ENCODE data around the gene SMYD3. TPM values are rescaled to one million over a fixed set of nuclear protein-coding genes. Genes with fewer than 3 reads are reported as not detected.

The SMYD3 gene
- total and polyA plus RNA-seq, 2 of the 4 experiments (the other 2 are of a cell fraction) = 26.5 to 37.6 TPM

- ChIA-PET POLR2A (ENCODE audit: unreplicated experiment) (no interaction called here), CTCF (no interaction called here)
- BruUV-seq (replicated peaks) = no TSS peak
- Histone ChIP-seq H4K5ac (ENCODE audit: low read depth, low read length) (no peak overlapping the region), H3K79me1 (ENCODE audit: low read depth in 1 of 2, low read length in 2 of 2) (no peaks in the 10 kb centered on the region), H3K23ac (ENCODE audit: low read depth, low read length) (no peak overlapping the region; the same call in 1 of the 2 replicates), H3K4me1 (ENCODE audit: control insufficient read depth, insufficient read depth, low read length) (no peaks in the 10 kb centered on the region), H2BK20ac (ENCODE audit: low read depth, low read length) (no peak overlapping the region), H3K4me2 (ENCODE audit: low read depth, low read length) (no peak overlapping the region), H2BK15ac (ENCODE audit: low read depth, low read length) (no peak overlapping the region), H2BK5ac (ENCODE audit: low read depth, low read length, poor library complexity, severe bottlenecking) (no peak overlapping the region), H4K8ac (ENCODE audit: low read depth in 2 of 2, low read length in 2 of 2) (no peak overlapping the region), H2AK5ac (ENCODE audit: low read depth, low read length) (no peak overlapping the region), H3K18ac (ENCODE audit: low read depth, low read length) (no peak overlapping the region), H3K9me3 (ENCODE audit: control insufficient read depth, insufficient read depth, low read length) (no peaks in the 10 kb centered on the region), H3K36me3 (ENCODE audit: control insufficient read depth, insufficient read depth, low read length) (no peaks in the 10 kb centered on the region), H3K9me1 (ENCODE audit: insufficient read depth, low read length) (peaks cover 2% of the 10 kb centered on the region; the same call in 1 of the 2 replicates), H3K56ac (ENCODE audit: extremely low read depth, insufficient read depth, low read length) (no peak overlapping the region), H3K14ac (replicated peaks; ENCODE audit: low read depth, low read length) (no peak overlapping the region), H4K20me1 (ENCODE audit: insufficient read depth, low read length) (no peaks in the 10 kb centered on the region), H2AFZ (replicated peaks; ENCODE audit: low read length, poor library complexity) (no peak overlapping the region), H3K4me3 (ENCODE audit: insufficient read depth, low read depth, low read length) (no peak overlapping the region), H3K4ac (ENCODE audit: low read depth, low read length) (no peak overlapping the region), H3K27ac (ENCODE audit: insufficient read depth, low read length) (no peak overlapping the region), H4K91ac (ENCODE audit: insufficient read depth, low read depth, low read length) (no peak overlapping the region), H2BK120ac (ENCODE audit: low read depth, low read length) (no peak overlapping the region), H2AK9ac (replicated peaks; ENCODE audit: low read depth, low read length, poor library complexity) (no peak overlapping the region), H3K9ac (ENCODE audit: low read depth, low read length) (no peak overlapping the region), H3K27me3 (ENCODE audit: control insufficient read depth, insufficient read depth, low read length) (no peaks in the 10 kb centered on the region)
- in situ Hi-C loops (cut with MboI; ENCODE audit: low sequenced_read_pairs) = no loop called here
- no peak for DNase-seq
- no peak for TF ChIP-seq SMC3 (IDR thresholded peaks at IDR 0.05; ENCODE audit: low read depth, low read length)
- no peak for TF ChIP-seq CHD1 (IDR thresholded peaks at IDR 0.05; ENCODE audit: low read depth, low read length)
- TF ChIP-seq MAFK (IDR thresholded peaks at IDR 0.05; ENCODE audit: low read depth, low read length) = no peak
- WGBS, 2 experiments (ENCODE audit: extremely low coverage in 2 of 2, insufficient read length in 1 of 2) = no CpG with 5 or more reads among the region's 4 CpGs
- intact Hi-C loops (cut with micrococcal nuclease) = no loop called here
- ATAC-seq (ENCODE audit: low read depth) = no peak
- dilution Hi-C loops (cut with HindIII; ENCODE audit: low sequenced_read_pairs, unreplicated experiment) = no loop called here
Observed at GRCh38 chr1:246051909-246052518, 455.1 kb downstream of the SMYD3 start.
